Measurements from ENCODE around the gene KLC4.
A peak's percentile ranks its signal among the peaks of the same experiment; 100 is the strongest.

DNA sequence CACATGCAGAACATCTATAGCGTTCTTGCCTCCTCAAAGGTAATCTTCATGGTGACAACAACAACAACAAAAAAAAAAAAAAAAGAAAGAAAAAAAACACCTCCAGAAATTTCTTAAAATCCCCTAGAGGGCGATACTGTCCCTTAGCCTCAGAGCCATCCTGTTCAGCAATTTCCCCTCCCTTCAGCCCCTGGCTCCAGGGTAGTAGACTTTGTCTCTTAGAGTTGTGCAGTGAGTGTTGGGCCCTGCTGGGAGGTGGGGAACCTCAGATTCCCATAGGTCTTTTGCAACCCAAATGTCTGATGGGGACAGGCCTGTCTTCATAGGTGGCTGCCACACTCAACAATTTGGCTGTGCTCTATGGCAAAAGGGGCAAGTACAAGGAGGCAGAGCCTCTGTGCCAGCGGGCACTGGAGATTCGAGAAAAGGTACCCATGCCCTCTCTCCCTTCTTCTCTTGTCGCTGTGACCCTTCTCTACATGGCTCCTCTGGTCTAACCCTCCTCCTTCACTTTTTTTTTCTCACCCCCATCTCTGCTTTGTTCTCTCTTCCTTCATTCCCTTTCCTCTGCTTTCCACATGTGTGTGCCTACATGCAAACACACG, 10.7 kb downstream of the KLC4 start:
- TF ChIP-seq, protein P1, sequence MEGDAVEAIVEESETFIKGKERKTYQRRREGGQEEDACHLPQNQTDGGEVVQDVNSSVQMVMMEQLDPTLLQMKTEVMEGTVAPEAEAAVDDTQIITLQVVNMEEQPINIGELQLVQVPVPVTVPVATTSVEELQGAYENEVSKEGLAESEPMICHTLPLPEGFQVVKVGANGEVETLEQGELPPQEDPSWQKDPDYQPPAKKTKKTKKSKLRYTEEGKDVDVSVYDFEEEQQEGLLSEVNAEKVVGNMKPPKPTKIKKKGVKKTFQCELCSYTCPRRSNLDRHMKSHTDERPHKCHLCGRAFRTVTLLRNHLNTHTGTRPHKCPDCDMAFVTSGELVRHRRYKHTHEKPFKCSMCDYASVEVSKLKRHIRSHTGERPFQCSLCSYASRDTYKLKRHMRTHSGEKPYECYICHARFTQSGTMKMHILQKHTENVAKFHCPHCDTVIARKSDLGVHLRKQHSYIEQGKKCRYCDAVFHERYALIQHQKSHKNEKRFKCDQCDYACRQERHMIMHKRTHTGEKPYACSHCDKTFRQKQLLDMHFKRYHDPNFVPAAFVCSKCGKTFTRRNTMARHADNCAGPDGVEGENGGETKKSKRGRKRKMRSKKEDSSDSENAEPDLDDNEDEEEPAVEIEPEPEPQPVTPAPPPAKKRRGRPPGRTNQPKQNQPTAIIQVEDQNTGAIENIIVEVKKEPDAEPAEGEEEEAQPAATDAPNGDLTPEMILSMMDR (IDR thresholded peaks at IDR 0.05): peak in 9 of 12 donors; percentile 10 to 52 (median 39)
- TF ChIP-seq POLR2A (IDR thresholded peaks at IDR 0.05): no peak

Data from heart left ventricle (tissue), 13 donors.